Esophagus muscularis mucosa (tissue), 4 donors: Measurements from ENCODE around the gene AFAP1.

Experiments
- EP300 ChIP-seq: sonication (generic); formaldehyde crosslinking; IDR thresholded peaks from one replicate; pipeline ENCODE4 v1.6.1; 2017; ENCODE audit warnings: antibody characterized with exemption
- POLR2A ChIP-seq: fragments of 450-650 bp; IDR thresholded peaks from one replicate; pipeline ENCODE4 v1.6.1; 2017; ENCODE audit warnings: antibody characterized with exemption, moderate library complexity, mild to moderate bottlenecking, low read depth
- POLR2AphosphoS5 ChIP-seq, 2 donors: sonication (generic); formaldehyde crosslinking; IDR thresholded peaks; one replicate each; pipeline ENCODE4 v1.6.1; 2017; ENCODE audit warnings: antibody characterized with exemption in 2 of 2
- TF ChIP-seq, protein P1 (sequence below), 3 experiments: fragments of 200-600 bp in 2 of 3; fragments of 450-650 bp in 1 of 3; sonication (generic) in 2 of 3; IDR thresholded peaks; one replicate each; pipeline ENCODE4 v1.5.1; 2017 to 2019; ENCODE audit warnings: antibody characterized with exemption in 3 of 3, mild to moderate bottlenecking in 2 of 3, moderate library complexity in 1 of 3

DNA sequence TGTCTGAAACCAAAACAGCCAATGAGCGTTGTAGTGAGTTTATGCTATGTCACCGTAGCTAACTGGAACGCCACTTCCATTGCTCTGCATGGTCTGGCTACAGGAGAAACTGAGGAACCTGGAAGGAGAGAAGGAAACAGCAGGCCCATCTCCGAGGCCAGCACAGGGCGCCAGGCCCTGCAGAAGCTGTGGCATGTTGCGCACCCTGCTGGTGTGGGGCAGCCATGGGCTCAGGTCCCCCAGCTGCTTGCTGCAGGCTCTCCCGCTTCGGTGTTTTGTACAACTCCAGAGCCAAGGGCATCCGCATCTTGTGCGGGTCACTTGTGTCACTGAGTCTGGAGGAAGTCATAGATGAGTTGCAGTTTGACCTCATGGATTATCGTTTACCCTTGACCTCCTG lies 89.2 kb downstream of the AFAP1 start:
- TF ChIP-seq POLR2A (no peak), POLR2AphosphoS5 (IDR thresholded peaks at IDR 0.05) (no peak), EP300 (no peak)
- TF ChIP-seq, protein P1, sequence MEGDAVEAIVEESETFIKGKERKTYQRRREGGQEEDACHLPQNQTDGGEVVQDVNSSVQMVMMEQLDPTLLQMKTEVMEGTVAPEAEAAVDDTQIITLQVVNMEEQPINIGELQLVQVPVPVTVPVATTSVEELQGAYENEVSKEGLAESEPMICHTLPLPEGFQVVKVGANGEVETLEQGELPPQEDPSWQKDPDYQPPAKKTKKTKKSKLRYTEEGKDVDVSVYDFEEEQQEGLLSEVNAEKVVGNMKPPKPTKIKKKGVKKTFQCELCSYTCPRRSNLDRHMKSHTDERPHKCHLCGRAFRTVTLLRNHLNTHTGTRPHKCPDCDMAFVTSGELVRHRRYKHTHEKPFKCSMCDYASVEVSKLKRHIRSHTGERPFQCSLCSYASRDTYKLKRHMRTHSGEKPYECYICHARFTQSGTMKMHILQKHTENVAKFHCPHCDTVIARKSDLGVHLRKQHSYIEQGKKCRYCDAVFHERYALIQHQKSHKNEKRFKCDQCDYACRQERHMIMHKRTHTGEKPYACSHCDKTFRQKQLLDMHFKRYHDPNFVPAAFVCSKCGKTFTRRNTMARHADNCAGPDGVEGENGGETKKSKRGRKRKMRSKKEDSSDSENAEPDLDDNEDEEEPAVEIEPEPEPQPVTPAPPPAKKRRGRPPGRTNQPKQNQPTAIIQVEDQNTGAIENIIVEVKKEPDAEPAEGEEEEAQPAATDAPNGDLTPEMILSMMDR (IDR thresholded peaks at IDR 0.05), result no peak
